ENCODE data around the gene NUP155.
"Not testable (repeated sequence)": the region's sequence is repeated elsewhere in the genome, so short reads cannot be mapped to it uniquely, and the experiment has no call there.

NUP155 gene

DNA sequence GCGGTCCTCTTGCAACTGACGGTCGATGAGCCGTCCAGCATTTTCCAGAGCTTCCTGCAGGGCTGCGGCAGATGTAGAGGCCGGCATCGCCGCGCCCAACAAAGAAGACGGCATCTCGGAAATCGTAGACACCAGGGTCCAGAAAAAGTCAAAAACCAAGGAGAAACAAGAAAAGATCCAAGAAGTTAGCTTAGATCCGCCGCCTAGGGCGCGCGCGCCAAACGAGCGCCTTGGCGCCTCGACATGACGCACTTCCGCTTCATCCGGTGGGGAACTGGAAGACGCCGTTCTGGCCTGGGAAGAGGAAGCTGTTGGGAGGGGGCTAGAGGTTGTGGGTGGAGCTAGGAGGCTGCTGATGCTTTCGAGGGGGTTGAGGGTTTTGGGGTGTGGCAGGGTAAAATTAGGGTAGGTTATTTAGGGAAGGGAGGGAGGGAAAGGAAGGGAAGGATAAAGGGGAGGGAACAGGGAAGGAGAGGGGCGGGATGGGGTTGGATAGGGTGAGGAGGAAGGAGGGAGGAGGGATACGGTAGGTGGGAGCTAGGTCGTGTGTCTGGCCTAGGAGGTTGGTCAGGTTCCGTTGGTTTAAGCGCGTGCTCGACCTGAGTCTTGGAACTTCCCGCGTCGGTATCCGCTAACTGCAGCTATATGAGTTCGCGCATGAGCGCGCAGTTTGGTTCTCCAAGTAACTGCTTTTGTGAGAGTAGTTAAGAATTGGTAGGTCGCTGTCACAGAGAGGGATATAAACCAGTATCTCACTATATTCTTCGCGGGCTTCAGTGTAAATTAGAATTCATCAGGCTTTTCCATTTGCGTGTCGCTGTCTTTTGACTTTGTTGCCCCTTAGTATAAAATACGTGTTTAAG lies at the start of gene NUP155:
Gene NUP155, minus strand, starts transcription at position 243 of the 863 bp plus-strand sequence. Its CDS starts 129 bp downstream, at position 114.
- DNase-seq (ENCODE audit: insufficient read length, low spot score) (peak; percentile 94), FAIRE-seq (peak; percentile 98)
- TF ChIP-seq POLR2A (IDR thresholded peaks at IDR 0.05; ENCODE audit: low read depth, low read length), result peak; percentile 74

- DNase-seq (ENCODE audit: insufficient read length, low spot score), result no peak
- TF ChIP-seq POLR2A (IDR thresholded peaks at IDR 0.05; ENCODE audit: low read depth, low read length), result no peak
- no peak for FAIRE-seq
These were observed 46.4 kb upstream of the NUP155 start for GRCh38 chr5:37417347-37417746.

DNA sequence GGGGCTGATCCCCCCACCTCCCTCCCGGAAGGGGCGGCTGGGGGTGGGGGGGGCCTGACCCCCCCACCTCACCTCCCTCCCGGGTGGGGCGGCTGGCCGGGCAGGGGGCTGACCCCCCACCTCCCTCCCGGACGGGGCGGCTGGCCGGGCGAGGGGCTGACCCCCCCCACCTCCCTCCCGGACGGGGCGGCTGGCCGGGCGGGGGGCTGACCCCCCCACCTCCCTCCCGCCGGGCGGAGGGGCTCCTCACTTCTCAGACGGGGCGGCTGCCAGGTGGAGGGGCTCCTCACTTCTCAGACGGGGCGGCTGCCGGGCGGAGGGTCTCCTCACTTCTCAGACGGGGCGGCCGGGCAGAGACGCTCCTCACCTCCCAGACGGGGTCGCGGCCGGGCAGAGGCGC lies 44.5 kb upstream of the NUP155 start:
- not testable (repeated sequence) for FAIRE-seq; DNase-seq (ENCODE audit: insufficient read length, low spot score)

- peak; percentile 53 for FAIRE-seq
- DNase-seq (ENCODE audit: insufficient read length, low spot score), result no peak
- TF ChIP-seq POLR2A (IDR thresholded peaks at IDR 0.05; ENCODE audit: low read depth, low read length), result no peak
These were observed 41.6 kb upstream of the NUP155 start for GRCh38 chr5:37412515-37412914.

DNA sequence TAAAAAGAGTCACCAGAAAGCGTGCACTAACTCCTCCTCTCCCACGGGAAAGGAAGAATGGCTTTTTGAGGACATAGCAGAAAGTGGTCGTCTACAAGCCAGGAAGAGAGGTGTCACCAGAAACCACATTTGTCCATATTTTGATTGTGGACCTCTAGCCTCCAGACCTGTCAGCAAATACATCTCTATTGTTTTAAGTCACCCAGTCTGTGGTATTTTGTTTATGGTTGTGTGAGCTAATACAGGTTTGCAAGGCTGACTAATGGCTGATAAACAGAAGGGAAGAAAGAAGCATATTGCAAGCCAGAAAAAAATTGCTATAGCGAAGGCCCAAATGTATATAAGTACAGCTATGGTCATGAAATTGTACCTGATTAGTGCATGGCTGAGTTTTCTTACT lies 29.6 kb upstream of the NUP155 start:
- DNase-seq (ENCODE audit: insufficient read length, low spot score), result no peak
- TF ChIP-seq POLR2A (IDR thresholded peaks at IDR 0.05; ENCODE audit: low read depth, low read length), result no peak
- peak; percentile 48 for FAIRE-seq

- DNase-seq (ENCODE audit: insufficient read length, low spot score), result no peak
- no peak for FAIRE-seq
- TF ChIP-seq POLR2A (IDR thresholded peaks at IDR 0.05; ENCODE audit: low read depth, low read length), result no peak
These were observed 25.4 kb upstream of the NUP155 start for GRCh38 chr5:37396352-37396751.

DNA sequence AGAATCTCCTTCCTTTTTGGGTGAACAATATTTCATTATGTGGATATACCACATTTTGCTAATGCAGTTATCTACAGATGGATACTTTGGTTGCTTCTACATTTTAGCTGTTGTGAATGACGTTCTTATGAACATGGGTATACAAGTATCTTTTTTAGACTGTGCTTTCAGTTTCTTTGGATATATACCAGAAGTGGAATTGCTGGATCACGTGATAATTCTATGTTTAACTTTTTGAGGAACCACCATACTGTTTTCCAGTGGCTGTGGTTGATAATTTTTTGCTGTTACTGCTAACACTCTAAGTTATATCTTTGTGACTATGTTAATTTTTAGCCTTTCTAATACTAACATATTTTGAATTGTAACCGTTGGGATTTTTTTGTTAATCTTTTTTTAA lies 20.7 kb upstream of the NUP155 start:
- DNase-seq (ENCODE audit: insufficient read length, low spot score) (no peak), FAIRE-seq (no peak)
- no peak for TF ChIP-seq POLR2A (IDR thresholded peaks at IDR 0.05; ENCODE audit: low read depth, low read length)

DNA sequence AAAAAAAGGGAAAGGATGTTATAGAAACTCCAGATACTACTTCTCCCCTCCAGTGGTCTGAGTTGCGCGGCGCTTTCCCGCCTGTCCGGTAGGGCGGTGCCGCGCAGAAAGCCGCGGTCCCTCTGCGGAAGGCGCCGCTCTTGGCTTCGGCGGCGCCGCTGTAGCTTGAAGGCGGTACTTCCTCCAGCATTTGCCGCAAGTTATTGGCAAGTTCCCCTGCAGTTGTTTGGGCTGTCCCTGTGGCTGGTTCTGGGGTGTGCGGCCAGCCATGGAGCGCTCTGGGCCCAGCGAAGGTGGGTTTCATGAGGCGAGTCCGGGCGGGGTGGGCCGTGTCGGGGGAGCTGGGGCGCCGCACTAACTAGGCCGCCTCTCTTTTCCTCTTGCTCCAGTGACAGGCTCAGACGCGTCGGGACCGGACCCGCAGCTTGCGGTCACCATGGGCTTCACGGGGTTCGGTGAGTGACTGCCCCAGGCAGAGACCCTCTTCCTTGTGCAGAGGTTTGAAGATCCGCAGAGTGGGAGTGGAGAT lies 8.3 kb upstream of the NUP155 start, which contains the start of gene WDR70:
Gene WDR70, plus strand, starts transcription at position 219 of the 529 bp plus-strand sequence. Its CDS starts 50 bp downstream, at position 269.
- DNase-seq (ENCODE audit: insufficient read length, low spot score) (peak; percentile 65), FAIRE-seq (peak; percentile 94)
- peak; percentile 63 for TF ChIP-seq POLR2A (IDR thresholded peaks at IDR 0.05; ENCODE audit: low read depth, low read length)

GRCh38 chr5:37378066-37378465 lies 7.2 kb upstream of the NUP155 start:
- not testable (repeated sequence) for FAIRE-seq; DNase-seq (ENCODE audit: insufficient read length, low spot score)

DNA sequence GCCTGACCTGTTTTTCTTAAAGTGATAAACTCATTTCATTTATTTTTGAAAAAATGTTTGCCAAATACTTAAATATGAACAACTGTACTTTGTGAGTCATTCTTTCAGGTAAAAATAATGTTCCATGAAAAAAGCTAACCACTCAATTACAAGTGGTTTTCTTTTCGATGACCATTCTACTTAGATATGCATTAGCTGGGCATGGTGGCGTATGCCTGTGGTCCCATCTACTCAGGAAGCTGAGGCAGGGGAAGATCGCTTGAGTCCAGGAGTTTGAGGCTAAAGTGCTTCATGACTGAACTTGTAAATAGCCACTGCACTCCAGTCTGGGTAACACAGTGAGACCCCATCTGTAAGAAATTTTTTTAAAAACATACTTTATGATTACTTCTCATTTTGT lies 4.2 kb upstream of the NUP155 start:
- no peak for TF ChIP-seq POLR2A (IDR thresholded peaks at IDR 0.05; ENCODE audit: low read depth, low read length)
- DNase-seq (ENCODE audit: insufficient read length, low spot score), result no peak
- no peak for FAIRE-seq

DNA sequence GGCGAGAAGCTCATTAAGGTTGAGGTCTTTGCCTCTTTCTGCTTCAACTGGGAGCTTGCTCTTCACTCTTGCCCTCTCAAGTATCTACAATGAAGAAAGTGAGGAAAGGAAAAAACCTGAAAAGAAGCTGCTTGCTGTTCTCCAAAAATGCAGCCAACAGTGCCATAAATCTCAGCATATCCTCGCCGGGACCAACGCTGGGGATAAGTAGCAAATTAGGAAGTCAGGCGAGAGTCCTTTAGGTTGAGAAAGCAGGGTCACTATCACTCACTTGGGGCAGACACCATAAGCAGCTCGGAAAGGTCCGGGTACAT lies 399 bp downstream of the NUP155 start:
- DNase-seq (ENCODE audit: insufficient read length, low spot score) (peak; percentile 30), FAIRE-seq (no peak)
- no peak for TF ChIP-seq POLR2A (IDR thresholded peaks at IDR 0.05; ENCODE audit: low read depth, low read length)

DNA sequence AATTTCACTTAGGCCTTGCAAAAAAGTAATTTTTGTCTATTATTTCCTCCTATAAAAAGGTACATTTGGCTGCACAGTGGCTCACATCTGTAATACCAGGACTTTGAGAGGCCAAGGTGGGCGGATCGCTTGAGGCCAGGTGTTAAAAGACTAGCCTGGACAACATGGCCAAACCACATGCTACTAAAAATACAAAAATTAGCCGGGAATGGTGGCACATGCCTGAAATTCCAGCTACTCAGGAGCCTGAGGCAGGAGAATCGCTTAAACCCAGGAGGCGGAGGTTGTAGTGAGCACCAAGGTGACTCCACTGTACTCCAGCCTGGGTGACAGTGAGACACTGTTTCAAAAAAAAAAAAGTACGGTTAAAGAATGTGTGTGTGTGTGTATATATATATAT lies 15.7 kb downstream of the NUP155 start:
- DNase-seq (ENCODE audit: insufficient read length, low spot score) (no peak), FAIRE-seq (no peak)
- TF ChIP-seq POLR2A (IDR thresholded peaks at IDR 0.05; ENCODE audit: low read depth, low read length), result no peak

DNA sequence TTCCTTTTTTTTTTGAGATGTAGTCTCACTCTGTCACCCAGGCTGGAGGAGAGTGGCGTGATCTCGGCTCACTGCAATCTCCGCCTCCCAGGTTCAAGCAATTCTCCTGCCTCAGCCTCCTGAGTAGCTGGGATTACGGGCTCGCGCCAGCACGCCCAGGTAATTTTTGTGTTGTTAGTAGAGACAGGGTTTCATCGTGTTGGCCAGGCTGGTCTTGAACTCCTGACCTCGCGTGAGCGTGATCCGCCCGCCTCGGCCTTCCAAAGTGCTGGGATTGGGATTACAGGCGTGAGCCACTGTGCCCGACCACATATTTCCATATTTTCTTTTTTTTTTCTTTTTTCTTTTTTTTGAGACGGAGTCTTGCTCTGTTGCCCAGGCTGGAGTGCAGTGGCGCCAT lies 28.2 kb downstream of the NUP155 start:
- not testable (repeated sequence) for FAIRE-seq; DNase-seq (ENCODE audit: insufficient read length, low spot score)

- not testable (repeated sequence) for DNase-seq (ENCODE audit: insufficient read length, low spot score); FAIRE-seq
These were observed 36.2 kb downstream of the NUP155 start for GRCh38 chr5:37334754-37335153.

DNA sequence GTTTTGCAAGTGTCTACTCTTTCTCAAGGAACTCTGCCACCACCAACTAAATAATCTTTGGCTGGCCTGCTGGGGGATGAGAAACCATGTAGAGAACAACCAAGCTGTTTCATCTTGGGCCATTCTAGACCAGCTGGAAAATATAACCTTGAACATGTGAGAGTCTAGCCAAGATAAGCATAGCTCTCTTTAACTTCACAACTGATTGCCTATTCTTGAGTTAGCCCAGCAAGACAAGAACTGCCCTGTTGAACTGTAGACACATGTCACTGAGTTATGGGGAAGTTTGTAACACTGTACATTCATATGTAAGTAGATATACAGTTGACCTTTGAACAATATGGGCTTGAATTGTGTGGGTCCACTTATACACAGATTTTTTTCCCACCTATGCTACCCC lies 44.4 kb downstream of the NUP155 start:
- FAIRE-seq (peak; percentile 75), DNase-seq (ENCODE audit: insufficient read length, low spot score) (no peak)
- no peak for TF ChIP-seq POLR2A (IDR thresholded peaks at IDR 0.05; ENCODE audit: low read depth, low read length)

Data from H54 (cell line).